ENCODE data around the gene OLFM2.

- TF ChIP-seq CTCF (IDR thresholded peaks at IDR 0.05): no peak
- TF ChIP-seq POLR2A (IDR thresholded peaks at IDR 0.05): no peak
- TF ChIP-seq POLR2AphosphoS5 (IDR thresholded peaks at IDR 0.05): no peak
Measured at GRCh38 chr19:9923440-9923839, 12.9 kb downstream of the OLFM2 start.

Data from breast epithelium (tissue), 3 donors.